H1 (cell line): ENCODE results near the gene ESYT1.

Source experiments
- CBX5 ChIP-seq: fragments of 300-800, 300-1000 bp; sonication (generic); IDR thresholded peaks from 2 replicates; pipeline ENCODE4 v1.7.1; 2016; ENCODE audit warnings: antibody characterized with exemption, low read length, low read depth
- CEBPB ChIP-seq: IDR thresholded peaks from 2 replicates; pipeline ENCODE4 v1.6.1; 2012; ENCODE audit warnings: low read depth, low read length
- CREB1 ChIP-seq: IDR thresholded peaks from 2 replicates; pipeline ENCODE4 v1.6.1; 2012; ENCODE audit warnings: inconsistent platforms
- CTCF ChIP-seq, 3 experiments: IDR thresholded peaks; 1 replicate in 2 of 3; 2 replicates in 1 of 3; pipeline versions ENCODE4 v1.5.1 to v1.6.1; 2011; ENCODE audit warnings: low read length in 3 of 3, mild to moderate bottlenecking in 3 of 3, inconsistent platforms in 2 of 3, low read depth in 1 of 3, moderate library complexity in 1 of 3; ENCODE audit not compliant: insufficient read depth in 1 of 3; ENCODE audit errors: control extremely low read depth in 1 of 3
- E2F6 ChIP-seq: IDR thresholded peaks from 2 replicates; pipeline ENCODE4 v1.6.1; 2012; ENCODE audit warnings: inconsistent platforms
- USF2 ChIP-seq: IDR thresholded peaks from 2 replicates; pipeline ENCODE4 v1.6.1; 2011; ENCODE audit warnings: low read length, improper control_type of control experiment
- ZNF274 ChIP-seq: IDR thresholded peaks from 2 replicates; pipeline ENCODE4 v1.7.0; 2012; ENCODE audit warnings: low read length, borderline replicate concordance; ENCODE audit errors: extremely low read depth

- TF ChIP-seq E2F6 (no peak), ZNF274 (no peak), USF2 (no peak), CTCF (IDR thresholded peaks at IDR 0.05; ENCODE audit: control extremely low read depth in 1 of 3, insufficient read depth in 1 of 3, low read depth in 1 of 3, low read length in 3 of 3) (peak; percentile 73 to 81 (median 78)), CREB1 (0 out of 2 replicates have a peak, but pooled peaks have one; percentile 35), CEBPB (no peak), CBX5 (no peak)
These were observed 48.9 kb upstream of the ESYT1 start for GRCh38 chr12:56078931-56079722.
